ENCODE data around the gene FAM162A. TPM values are rescaled to one million over a fixed set of nuclear protein-coding genes. Genes with fewer than 3 reads are reported as not detected.

FAM162A gene
- total RNA-seq, 1 donor from 2014 or later = 31.2 TPM

DNA sequence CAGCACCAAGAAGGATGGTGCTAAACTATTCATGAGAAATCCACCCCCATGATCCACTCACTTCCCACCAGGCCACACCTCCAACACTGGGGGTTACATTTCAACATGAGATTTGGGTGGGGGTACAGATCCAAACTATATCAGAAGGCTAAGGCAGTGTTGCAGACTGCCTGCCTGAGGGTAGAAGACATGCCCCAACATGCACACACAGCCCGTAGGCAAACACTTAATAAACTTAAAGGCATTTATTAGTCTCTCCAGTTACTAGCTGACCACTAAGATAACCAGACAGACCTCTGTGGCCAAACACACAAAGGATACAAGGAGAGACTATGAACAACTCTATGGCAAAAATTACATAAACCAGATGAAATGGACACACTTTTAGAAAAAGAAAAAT lies 10.2 kb downstream of the FAM162A start:
- DNase-seq (ENCODE audit: low read depth) = no peak
- H3K4me3 ChIP-seq (ENCODE audit: low read depth, low read length) = no peak overlapping the region
- TF ChIP-seq, protein P1, sequence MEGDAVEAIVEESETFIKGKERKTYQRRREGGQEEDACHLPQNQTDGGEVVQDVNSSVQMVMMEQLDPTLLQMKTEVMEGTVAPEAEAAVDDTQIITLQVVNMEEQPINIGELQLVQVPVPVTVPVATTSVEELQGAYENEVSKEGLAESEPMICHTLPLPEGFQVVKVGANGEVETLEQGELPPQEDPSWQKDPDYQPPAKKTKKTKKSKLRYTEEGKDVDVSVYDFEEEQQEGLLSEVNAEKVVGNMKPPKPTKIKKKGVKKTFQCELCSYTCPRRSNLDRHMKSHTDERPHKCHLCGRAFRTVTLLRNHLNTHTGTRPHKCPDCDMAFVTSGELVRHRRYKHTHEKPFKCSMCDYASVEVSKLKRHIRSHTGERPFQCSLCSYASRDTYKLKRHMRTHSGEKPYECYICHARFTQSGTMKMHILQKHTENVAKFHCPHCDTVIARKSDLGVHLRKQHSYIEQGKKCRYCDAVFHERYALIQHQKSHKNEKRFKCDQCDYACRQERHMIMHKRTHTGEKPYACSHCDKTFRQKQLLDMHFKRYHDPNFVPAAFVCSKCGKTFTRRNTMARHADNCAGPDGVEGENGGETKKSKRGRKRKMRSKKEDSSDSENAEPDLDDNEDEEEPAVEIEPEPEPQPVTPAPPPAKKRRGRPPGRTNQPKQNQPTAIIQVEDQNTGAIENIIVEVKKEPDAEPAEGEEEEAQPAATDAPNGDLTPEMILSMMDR (conservative IDR thresholded peaks at IDR 0.05; ENCODE audit: low read depth, low read length) = no peak

- no peak for DNase-seq (ENCODE audit: low read depth)
- TF ChIP-seq, protein P1 (conservative IDR thresholded peaks at IDR 0.05; ENCODE audit: low read depth, low read length) = no peak
- H3K4me3 ChIP-seq (ENCODE audit: low read depth, low read length) = no peak overlapping the region
Measured at GRCh38 chr3:122395582-122395981, 11.6 kb downstream of the FAM162A start.

- TF ChIP-seq, protein P1 (conservative IDR thresholded peaks at IDR 0.05; ENCODE audit: low read depth, low read length) = no peak
- DNase-seq (ENCODE audit: low read depth) = no peak
- H3K4me3 ChIP-seq (ENCODE audit: low read depth, low read length) = no peak overlapping the region
Measured at GRCh38 chr3:122396511-122396910, 12.5 kb downstream of the FAM162A start.

- TF ChIP-seq, protein P1 (conservative IDR thresholded peaks at IDR 0.05; ENCODE audit: low read depth, low read length) = no peak
- H3K4me3 ChIP-seq (ENCODE audit: low read depth, low read length) = no peak overlapping the region
- no peak for DNase-seq (ENCODE audit: low read depth)
Measured at GRCh38 chr3:122397201-122397600, 13.2 kb downstream of the FAM162A start.

- DNase-seq (ENCODE audit: low read depth) = no peak
- H3K4me3 ChIP-seq (ENCODE audit: low read depth, low read length) = no peak overlapping the region
- TF ChIP-seq, protein P1 (conservative IDR thresholded peaks at IDR 0.05; ENCODE audit: low read depth, low read length) = no peak
Measured at GRCh38 chr3:122398920-122399319, 14.9 kb downstream of the FAM162A start.

DNA sequence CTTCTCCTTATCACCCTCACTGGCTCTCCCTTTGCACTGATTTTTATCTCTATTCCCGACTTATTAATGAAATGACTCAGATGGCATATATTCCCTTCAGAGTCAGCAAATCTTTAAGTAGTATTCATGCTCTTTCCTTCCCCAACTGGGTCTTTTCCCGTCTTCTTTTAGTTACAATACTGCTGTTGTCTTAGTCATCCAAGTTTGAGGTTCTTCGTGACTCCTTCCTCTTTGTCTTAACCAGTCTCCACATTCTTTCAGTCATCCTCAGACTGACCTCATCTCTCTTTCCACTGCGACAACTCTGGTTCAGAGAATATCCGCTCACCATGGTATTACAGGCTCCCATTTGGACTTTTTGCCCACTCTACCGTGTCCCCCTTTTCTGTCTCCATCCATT lies 19.5 kb downstream of the FAM162A start:
- H3K4me3 ChIP-seq (ENCODE audit: low read depth, low read length) = no peak overlapping the region
- no peak for DNase-seq (ENCODE audit: low read depth)
- TF ChIP-seq, protein P1 (conservative IDR thresholded peaks at IDR 0.05; ENCODE audit: low read depth, low read length) = no peak

DNA sequence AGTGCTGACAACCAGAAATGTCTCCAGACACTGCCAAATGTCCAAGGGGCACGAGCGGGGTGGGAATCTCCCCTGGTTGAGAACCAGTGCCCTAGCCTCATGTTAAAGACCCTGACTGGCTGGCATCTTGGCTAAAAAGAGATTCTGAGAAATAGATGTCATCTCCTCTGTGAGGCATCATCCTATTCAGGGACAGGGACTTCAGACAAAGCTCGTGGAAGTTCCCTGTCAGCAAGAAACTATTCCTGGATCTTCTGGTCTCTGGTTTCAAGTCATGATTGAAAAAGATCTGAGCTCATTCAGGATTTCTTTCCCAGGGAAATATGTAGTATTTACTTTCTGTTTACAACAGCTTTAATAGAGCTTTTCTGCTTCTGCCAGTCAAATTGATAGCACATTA lies 21.0 kb downstream of the FAM162A start:
- no peak for DNase-seq (ENCODE audit: low read depth)
- TF ChIP-seq, protein P1 (conservative IDR thresholded peaks at IDR 0.05; ENCODE audit: low read depth, low read length) = no peak
- no peak overlapping the region for H3K4me3 ChIP-seq (ENCODE audit: low read depth, low read length)

Data from epithelial cell of proximal tubule (primary cell).